ENCODE measurements around the gene PODXL.

PODXL gene

DNA sequence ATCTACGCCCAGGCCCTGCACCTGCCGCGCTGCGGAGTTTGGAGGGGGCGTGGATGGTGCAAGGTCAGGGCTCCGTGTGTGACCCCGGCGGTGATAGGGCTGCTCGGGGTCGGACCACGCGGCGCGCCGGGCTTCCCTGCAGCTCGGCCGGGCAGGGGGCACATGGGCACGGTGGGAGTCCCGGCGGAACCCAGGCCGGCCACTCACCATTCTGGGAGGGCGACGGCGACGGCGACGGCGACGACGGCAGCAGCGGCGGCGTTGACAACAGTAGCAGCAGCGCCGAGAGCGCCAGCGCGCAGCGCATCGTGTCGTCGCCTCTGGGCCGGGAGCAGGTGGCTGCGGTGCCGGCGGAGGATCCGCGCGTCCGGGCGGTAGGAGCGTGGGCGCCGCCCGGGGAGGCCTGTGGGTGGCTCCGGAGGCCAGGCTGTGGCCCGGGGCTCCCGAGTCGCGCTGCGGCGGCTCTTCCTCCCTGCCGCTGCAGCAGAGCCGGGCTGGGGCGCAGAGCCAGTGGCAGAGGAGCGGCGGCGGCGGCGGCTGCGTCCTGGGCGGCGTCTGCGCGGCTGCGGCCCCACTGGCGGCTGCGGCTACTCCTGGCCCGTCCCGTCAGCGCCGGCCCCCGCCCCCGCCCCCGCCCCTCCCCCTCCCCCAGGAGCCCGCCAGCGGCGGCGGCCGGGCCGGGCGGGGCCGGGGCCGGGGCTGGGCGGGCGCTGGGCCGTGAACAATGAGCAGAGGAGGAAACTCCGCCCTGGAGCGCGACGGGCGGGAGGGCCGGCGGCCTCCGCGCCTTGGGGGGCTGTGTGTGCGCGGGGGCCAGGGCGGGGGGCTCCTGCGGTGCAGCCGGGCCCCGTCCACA is at the start of gene PODXL:
Gene PODXL, minus strand, starts transcription at position 576 of the 856 bp plus-strand sequence. Its CDS starts 269 bp downstream, at position 307.
- peak; percentile 60 for DNase-seq

DNA sequence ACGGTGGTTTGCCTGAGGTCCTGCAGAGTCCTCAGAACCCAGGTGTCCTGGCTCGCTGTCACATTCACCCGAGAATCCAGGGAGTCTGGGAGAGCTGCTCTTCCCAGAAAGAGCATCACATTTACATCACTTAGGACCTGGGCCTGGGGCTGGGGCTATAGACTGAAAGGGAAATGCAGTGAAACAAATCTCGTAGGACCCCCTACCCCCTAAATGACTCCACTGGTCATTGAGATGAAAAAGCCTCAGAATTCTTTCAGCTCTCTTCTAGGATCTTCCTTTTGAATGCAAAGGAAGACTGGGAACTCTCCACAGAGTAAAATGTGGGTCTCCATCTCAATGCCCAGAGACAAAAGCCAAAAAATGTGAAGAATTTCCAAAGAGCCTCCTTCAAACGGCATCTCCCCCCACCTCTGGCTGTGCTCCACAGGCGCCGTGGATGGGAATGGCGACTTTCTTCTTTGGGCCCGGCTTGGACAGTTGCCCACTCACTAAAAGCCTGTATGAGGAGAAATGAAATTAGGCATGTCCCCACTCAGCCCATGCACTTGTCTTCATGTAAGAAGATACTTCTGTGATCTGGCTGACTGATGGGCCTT is 49.0 kb upstream of the PODXL start:
- DNase-seq = no peak

DNA sequence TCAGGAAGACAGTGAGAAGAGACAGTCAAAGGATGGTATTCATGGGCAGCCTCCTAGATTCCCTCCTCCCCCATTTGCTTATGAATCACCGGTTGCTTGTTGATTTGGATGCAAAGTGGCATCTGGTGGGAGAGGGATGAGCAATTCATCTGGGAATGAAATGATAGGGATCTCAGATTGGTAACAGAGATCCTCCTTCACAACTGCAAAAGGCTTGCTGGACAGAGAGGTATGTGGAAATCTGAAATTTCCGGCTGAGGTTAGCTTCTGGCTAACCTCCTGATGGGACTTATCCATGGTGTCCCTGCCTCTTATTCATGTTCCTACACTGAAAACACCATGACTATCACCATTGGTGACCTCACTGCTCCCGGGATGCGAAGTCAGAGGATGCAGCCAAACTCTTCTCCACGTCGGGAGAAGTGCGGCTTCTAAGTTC is 48.4 kb upstream of the PODXL start:
- DNase-seq = no peak

DNA sequence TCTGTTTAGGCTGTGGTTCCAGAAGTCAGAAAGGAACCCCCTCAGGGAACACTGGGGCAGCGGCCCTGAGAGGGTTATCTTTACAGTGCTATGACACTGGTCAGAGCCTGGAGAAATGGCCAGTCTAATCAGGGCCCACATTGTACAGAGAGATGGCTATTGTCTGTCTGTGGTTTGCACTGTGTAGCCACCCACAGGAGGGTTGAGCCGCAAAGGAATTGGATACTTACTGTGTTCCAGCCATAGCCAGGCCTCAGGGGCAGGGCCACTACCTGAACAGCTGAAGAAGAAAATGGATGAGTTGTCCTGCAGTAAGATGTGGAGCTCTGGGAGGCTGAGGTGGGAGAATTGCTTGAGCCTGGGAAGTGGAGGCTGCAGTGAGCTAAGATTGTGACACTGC is 47.5 kb upstream of the PODXL start:
- no peak for DNase-seq

DNA sequence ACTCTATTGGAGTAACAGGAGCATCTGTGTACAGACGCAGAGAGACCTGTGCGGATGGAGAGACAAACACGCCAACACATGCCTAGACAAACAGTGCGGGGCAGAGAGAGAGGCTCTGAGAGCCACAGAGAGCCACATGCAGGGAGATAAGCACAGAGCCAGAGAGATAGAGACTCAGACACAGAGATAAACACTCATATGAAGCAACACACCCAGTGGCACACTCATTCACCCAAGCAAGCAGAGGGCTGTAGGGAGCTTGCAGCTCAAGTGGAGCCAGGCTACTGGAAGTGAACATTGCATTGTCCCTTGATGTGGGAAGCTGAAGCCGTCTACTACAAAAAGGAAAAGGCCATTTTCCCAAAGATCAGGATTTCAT is 46.6 kb upstream of the PODXL start:
- DNase-seq = no peak

DNA sequence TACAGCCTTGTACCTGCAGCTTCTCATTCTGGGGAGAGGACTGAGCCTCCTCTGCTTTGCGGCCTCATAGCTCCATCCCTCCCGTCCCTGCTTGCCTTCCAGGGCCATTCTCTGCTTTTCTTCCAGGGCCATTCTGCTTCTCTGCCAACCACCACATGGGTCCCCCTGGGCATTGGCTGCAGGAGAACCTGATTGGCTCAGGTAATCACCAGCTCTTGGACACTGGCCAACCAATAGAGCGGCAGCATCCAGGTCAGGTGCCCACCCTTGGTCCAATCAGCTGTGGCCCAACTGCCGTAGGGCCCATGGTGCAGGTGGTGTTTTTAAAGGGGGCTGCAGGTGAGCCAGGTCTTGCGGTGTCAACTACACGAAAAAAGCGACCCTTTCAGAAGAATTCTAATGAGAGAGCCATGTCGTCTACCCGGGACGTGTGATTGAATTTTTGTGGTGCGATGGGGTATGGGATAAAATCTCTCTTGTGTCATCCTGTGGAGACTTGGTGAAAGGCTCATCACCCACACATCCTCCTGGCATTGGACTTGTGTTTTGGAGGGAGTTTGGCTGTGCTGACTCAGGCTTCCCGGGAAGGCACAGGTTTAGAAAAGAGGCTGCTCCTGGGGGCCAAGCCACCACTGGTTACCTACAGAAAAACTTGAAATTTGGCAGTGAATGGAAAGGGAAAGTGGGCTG is 46.0 kb upstream of the PODXL start:
- no peak for DNase-seq

DNA sequence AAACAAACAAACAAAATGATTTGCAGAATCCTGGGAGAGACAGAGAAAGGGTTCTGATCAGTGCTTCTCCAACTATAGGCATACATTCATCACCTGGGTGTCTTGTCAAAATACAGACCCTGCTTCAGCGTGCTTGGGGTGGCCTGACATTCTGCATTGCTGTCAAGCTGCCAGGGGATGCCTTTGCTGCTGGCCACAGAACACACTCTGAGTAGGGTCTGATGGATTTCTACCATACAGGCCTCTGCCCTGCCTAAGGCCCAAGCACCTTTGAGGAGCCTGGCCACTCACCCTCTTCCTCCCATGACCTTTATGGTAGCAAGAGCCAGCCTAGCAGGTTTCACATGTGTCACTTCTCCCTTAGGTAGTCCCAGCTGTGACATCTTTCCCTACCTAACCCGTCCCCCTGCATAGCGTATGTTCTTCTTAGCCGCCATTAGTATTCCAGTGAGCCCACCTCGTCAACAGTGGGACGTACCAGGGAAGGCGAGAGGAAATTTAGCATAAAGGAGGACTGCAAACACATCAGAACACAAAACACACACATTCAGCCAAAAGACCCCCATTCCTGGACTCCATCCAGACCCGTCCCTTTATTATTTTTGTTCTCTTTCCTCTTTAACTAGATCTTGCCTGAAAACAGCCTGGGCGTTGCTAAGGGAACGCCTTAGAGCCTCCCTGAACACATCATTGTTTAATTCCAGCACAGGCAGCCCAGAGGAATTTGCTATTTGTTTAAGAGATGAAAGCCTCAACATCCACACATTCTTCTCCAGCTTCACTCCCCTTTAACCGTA is 43.9 kb upstream of the PODXL start:
- DNase-seq = no peak

DNA sequence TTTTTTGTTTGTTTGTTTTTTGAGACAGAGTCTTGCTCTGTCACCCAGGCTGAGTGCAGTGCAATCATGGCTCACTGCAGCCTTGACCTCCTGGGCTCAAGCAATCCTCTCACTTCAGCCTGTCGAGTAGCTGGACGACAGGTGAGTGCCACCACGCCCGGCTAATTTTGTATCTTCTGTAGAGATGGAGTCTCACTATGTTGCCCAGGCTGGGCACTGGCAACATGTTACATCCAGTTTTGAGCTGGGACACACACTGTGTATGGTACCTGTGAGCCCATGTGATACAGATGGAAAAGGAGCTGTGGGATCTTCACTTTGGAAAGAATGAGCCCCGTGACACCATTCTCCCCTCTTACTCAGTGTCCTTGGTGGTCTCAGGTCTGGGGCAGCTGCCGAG is 40.4 kb upstream of the PODXL start:
- no peak for DNase-seq

DNA sequence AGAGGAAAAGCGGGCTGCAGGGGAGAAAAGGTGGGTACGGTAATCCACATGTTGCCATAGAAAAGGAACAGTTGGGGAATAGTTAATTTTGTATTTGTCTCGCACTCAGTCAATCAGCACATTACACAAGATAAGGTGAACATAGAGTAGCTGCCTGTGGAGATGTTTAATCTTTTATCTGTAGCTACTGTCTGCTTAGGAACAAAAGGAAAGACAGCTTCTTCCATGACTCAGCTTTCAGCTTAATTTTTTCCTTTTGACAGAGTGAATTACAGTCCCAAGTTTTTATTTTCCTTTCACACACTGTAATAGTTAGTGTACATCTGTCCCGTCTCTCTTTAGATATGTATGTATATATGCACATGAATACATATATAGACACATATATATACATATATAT is 39.3 kb upstream of the PODXL start:
- DNase-seq = no peak

DNA sequence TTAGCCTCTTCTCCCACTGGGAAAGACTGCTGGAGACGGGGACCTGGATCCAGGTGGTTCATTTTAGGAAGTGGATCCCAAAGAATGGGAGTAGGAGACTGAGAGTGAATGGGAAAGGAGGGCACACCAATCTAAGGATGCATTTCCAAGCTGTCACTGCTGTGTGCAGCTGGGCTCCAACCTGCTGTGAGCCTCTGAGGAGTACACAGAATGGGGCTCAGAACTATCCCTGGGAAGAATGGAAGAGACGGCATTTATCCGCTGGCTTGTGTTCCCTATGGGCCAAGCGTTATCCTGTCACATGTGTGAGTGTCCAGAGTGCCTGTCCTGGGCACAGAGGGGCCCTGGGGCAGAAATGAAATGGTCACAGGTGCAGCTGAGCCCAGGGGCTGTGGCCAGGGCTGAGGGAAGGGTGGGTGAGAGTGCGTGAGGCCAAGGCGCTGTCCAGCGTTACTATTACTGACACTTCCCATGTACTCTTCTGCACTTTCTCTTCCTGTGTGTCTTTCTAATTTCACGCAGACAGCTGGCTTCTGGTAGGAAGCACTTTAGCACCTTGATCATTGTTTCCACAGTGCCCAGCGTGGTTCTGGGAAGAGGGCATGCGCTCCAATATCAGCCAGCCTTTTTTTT is 35.4 kb upstream of the PODXL start:
- DNase-seq = no peak

DNA sequence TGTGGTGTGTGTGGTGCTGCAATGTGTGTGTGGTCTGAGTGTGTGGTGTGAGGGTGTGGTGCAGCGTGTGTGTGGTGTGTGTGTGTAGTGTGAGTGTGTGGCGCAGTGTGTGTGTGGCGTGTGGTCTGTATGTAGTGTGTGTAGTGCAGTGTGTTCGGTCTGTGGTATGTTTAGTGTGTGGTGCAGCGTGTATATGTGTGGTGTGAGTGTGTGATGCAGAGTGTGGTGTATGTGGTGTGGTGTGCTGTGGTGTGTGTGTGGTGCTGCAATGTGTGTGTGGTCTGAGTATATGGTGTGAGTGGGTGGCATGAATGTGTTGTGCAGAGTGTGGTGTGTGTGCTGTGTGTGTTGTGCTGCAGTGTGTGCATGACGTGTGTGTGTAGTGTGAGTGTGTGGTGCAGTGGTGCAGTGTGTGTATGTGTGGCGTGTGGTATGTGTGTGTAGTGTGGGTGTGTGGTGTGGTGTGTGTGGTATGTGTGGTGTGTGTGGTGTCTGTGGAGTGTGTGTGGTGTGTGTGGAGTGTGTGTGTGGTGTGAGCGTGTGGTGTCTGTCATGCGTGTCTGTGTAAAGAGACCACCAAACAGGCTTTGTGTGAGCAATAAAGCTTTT is 31.0 kb upstream of the PODXL start:
- DNase-seq = no peak

DNA sequence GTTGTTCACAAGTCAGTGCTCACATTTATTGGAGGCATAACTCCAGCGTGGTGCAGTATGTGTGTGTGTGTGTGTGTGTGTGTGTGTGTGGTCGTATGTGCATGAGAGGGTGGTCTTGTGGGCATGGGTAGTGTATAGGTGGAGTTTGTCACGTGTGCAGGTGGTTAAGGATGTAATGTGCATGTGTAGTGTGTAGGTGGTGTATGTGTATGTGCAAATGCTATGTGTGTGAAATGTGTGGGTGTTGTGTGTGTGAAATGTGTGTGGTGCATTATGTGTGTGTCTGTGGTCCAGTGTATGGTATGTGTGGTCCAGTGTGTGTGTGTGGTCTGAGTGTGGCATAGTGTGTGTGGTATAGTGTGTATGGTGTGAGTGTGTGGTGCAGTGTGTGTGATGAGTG is 30.3 kb upstream of the PODXL start:
- DNase-seq = no peak

DNA sequence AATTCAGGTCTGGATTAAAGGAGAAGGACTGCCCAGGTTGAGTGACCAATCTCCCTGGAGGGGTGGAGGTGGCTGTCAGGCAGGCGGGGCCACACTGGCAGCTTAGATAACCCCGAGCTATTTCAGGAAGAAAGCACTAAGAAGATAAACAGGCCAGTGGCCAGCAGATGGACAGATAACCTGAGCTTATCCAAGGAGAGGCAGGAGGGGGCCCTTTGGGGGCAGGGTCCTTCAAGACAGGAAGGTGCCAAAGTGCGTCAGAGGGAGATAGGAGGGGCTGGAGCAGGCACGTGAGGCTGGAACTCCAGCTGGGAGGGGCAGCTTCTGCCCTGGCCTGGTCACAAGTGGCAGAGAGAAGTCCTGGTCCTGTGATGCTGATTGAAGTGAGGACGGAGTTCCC is 29.8 kb upstream of the PODXL start:
- no peak for DNase-seq

DNA sequence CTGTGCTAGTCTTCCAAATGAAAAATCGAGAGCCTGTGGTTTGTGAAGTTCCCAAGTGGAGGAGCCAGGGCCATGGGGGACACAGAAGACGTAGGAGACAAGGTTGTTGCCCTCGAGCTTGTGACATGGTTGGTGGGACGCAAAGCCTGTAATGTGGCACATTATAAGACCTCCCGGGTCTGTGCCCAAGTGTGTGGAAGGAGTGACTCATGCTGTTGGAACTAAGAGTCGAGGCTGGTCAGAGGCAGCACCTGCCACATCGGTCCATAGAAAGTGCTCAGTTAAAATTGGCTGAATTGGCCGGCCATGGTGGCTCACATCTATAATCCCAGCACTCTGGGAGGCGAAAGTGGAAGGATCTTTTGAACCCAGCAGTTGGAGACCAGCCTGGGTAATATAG is 27.0 kb upstream of the PODXL start:
- DNase-seq = no peak

DNA sequence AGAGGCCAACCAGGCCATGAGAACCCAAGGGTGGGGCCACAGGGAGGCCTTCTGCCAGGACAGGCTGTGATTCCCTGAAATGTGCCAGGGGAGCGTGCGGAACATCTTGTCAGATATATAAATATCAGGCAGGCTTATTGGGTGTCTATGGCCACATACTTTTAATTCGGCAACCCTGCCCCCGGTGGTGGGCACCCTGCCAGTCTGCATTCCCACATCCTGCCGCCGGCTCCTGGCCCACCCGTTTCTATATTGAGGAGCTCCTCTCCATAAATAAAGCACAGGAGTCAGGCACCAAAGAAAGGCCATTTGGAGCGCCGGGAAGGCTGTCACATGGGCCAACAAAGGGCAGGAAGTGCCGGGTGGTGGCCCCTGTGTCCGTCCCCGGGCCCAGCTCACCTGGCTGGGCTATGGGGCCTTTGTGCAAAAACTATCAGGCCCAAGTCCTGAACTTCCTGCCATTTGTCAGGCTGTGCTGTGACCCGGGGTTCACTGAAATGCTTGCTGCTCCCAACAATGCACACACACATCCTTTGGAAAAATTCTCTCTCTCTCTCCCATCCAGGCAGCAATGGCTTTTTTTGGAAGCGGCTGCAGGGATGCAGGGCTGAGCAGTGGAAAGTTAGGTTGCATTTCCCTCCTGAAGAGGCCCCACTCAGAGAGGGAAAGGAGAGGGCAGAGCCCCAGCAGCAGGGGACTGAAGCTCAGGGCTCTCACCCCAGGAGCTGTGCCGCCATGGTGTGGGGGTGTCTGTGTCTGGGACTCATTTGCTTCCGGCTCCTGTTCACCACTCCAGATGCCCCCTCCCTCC is 25.0 kb upstream of the PODXL start:
- DNase-seq = no peak

DNA sequence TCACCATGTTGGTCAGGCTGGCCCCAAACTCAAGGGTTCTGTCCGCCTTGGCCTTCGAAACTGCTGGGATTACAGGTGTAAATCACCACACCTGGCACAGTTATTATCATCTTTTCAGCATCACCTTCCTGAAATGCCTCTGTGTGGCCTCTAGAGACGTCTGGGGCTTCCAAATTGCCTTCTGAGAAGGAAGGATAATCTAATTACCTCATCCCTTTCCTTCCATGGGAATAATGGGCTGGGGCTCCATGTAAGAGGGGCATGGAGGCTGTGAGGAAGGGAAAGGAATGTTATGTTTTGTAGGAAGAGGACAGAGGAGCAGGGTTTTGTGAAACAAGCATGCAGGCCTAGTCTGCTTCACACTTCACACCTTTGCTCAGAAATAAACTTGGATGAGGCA is 22.2 kb upstream of the PODXL start:
- DNase-seq = no peak

DNA sequence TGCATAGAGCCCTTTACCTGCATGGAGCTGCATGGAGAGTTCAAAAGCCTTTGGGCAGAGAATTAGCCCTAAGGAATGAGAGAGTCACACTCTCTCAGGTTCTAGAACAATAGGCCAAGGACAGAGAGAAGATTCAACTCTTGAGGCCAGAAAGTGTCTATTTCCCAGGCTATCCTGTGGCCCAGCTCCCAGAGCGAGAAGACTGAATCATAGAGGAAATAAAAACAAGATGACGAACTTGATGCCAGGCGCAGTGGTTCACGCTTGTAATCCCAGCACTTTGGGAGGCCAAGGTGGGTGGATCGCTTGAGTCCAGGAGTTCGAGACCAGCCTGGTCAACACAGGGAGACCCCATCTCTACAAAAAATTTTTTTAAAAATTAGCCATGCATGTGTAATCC is 18.3 kb upstream of the PODXL start:
- no peak for DNase-seq

DNA sequence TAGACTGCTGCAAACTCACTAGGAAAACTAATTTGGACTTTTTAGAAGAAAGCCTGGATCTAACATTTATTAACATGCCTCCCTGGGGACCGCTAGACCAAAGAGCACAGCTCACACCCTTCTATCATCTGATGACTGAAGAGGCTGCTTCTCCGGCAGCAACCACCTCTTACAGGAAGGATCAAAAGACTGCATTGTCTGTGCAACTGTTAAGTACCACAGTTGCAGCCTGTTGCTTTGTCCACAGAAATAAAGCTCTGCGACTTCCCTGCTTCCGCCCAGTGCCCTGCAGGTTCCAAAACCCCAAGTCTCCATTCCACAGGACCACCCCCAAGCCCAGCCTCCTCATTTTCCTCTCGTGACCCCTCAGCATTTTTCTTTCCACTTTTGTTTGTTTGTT is 14.0 kb upstream of the PODXL start:
- no peak for DNase-seq

DNA sequence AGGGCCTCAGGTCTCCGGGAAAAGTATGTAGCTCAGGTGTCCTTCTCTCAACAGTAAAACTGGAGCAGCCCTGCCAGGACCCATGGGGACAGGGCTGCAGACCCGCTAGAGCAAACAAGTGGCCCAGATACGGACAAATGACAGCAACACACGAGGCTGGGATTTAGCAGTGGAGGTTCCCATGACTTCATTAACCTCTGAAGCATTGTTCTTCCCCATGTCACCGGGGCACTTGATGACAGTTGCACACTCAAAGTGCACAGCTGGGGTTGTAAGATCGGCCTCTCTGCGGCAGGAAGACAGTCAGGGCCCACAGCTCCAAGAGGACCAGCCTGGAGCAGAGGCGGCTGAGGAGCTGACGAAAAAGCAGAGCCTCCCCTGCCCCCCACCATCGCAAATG is 12.5 kb upstream of the PODXL start:
- no peak for DNase-seq

DNA sequence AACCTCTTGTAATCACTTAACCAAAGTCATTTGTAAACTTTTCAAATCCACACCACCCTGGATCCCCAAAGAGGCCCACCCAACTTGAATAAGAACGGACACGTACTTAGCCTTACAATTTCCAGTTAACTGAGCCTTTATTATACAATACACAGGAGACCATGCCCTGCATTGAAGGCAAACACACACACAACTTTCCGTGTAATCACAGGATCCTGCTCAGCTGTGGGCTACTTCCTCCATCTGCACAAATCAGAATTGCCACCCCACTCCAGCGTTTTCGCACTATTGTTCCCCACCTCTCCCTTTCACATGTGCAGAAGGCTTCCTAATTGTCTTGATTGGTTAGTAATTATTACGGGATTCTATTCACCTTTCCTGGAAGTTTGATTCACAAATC is 12.1 kb upstream of the PODXL start:
- DNase-seq = no peak

DNA sequence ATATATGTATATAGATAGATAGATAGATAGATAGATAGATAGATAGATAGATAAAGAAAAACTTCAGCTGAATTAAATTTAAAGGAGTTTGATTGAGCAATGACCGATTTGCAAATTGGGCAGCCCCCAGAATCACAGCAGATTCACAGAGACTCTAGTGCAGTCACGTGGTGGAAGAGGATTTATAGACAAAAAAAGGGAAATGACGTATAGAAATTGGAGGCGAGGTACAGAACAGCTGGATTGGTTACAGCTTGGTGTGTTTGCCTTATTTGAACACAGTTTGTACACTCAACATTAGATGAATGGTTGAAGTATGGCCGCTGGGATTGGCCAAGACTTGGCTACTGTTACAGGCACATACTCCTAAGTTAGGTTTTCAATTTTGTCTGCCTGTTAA is 8.2 kb upstream of the PODXL start:
- DNase-seq = no peak

All from activated CD4-positive, CD25-positive, alpha-beta regulatory T cell treated with anti-CD3 and anti-CD28 coated beads, Interleukin-2, amount 50 U/mL, for 72 hours (primary cell).